Tibial artery (tissue), 4 donors: ENCODE data around the gene ZNF385B.

Experiments
- DNase-seq, 2 donors: peaks; one replicate each; pipeline ENCODE4 v3.0.0-alpha.2; 2019
- H3K27ac ChIP-seq, 2 donors: fragments of 200-600 bp; sonication (generic) in 1 of 2; 1 replicate in 1 of 2; 2 replicates in 1 of 2; pipeline ENCODE4 v1.5.1; 2018 to 2019; ENCODE audit warnings: mild to moderate bottlenecking in 1 of 2
- H3K27me3 ChIP-seq, 2 donors: fragments of 200-600 bp; sonication (generic) in 1 of 2; one replicate each; pipeline versions ENCODE4 v1.5.1 to v1.6.0; 2016 to 2019
- H3K36me3 ChIP-seq, 3 donors: fragments of 200-600 bp; sonication (generic) in 2 of 3; one replicate each; pipeline ENCODE4 v1.5.1; 2016 to 2019; ENCODE audit warnings: mild to moderate bottlenecking in 2 of 3
- H3K4me1 ChIP-seq, 4 donors: fragments of 200-600 bp; sonication (generic) in 2 of 4; 1 replicate in 3 of 4; 2 replicates in 1 of 4; pipeline ENCODE4 v1.5.1; 2016 to 2019
- H3K4me3 ChIP-seq, 2 donors: fragments of 200-600 bp; sonication (generic) in 1 of 2; 1 replicate in 1 of 2; 2 replicates in 1 of 2; pipeline ENCODE4 v1.5.1; 2018 to 2019; ENCODE audit warnings: mild to moderate bottlenecking in 2 of 2
- H3K9me3 ChIP-seq, 3 donors: fragments of 200-600 bp; sonication (generic) in 1 of 3; one replicate each; pipeline ENCODE4 v1.5.1; 2016 to 2019
- intact Hi-C: fragments of 100-400 bp; cut with DNase I; formaldehyde crosslinking; loops from one replicate; pipeline ENCODE4 v1.15.0; 2023; ENCODE audit warnings: low total_unique reads
- TF ChIP-seq, protein P1 (sequence below), 2 experiments: fragments of 200-600 bp in 1 of 2; fragments of 450-650 bp in 1 of 2; IDR thresholded peaks; one replicate each; pipeline ENCODE4 v1.5.1; 2017 to 2019; ENCODE audit warnings: antibody characterized with exemption in 2 of 2, mild to moderate bottlenecking in 1 of 2, moderate library complexity in 1 of 2

Gene ZNF385B

DNA sequence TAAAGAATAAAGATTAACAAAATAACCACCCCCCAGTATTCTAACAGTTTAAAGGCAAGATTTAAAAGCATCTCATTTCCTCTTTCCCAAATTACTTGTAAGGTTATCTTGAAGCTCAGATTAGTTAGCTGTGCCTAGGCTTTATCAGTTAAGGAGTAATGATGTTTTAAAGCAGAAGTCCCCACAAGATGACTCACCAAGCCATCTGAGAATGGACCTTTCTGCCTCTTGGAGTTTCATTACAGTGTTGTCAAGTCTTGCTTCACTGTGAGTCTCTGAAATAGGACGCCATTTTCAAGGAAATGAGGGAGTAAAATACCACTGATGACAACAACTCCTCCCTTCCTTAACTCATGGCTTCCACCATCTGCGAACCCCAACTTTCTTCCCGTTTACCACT, 35.9 kb downstream of the ZNF385B start:
- no peaks in the 10 kb centered on the region for H3K4me1 ChIP-seq
- H3K9me3 ChIP-seq: no peaks in the 10 kb centered on the region
- no peak overlapping the region for H3K4me3 ChIP-seq
- no peak overlapping the region for H3K27ac ChIP-seq
- TF ChIP-seq, protein P1, sequence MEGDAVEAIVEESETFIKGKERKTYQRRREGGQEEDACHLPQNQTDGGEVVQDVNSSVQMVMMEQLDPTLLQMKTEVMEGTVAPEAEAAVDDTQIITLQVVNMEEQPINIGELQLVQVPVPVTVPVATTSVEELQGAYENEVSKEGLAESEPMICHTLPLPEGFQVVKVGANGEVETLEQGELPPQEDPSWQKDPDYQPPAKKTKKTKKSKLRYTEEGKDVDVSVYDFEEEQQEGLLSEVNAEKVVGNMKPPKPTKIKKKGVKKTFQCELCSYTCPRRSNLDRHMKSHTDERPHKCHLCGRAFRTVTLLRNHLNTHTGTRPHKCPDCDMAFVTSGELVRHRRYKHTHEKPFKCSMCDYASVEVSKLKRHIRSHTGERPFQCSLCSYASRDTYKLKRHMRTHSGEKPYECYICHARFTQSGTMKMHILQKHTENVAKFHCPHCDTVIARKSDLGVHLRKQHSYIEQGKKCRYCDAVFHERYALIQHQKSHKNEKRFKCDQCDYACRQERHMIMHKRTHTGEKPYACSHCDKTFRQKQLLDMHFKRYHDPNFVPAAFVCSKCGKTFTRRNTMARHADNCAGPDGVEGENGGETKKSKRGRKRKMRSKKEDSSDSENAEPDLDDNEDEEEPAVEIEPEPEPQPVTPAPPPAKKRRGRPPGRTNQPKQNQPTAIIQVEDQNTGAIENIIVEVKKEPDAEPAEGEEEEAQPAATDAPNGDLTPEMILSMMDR (IDR thresholded peaks at IDR 0.05): no peak
- H3K27me3 ChIP-seq: no peaks in the 10 kb centered on the region
- intact Hi-C loops: no loop called here
- no peak for DNase-seq
- H3K36me3 ChIP-seq: no peaks in the 10 kb centered on the region

DNA sequence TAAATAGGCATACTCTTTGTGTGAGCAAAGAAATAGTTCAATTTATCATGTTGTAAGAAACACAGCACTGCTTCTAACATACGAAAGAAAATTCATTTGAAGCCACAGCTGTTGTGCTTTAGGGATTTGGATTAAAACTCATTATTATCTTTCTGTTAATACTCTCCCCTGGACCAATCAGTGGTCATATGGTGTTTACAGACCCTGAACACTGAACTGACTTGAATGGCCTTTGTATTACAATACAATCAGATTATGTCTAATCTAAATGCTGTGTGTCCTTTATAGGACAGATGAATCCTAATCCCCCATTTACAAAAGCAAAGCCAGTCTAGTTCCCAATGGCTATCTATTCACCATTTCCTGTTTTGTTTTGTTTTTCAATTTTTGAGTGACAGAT, 36.5 kb downstream of the ZNF385B start:
- no peaks in the 10 kb centered on the region for H3K4me1 ChIP-seq
- no peak overlapping the region for H3K4me3 ChIP-seq
- no peak overlapping the region for H3K27ac ChIP-seq
- TF ChIP-seq, protein P1 (IDR thresholded peaks at IDR 0.05): no peak
- no peaks in the 10 kb centered on the region for H3K36me3 ChIP-seq
- no peaks in the 10 kb centered on the region for H3K9me3 ChIP-seq
- intact Hi-C loops: no loop called here
- no peaks in the 10 kb centered on the region for H3K27me3 ChIP-seq
- DNase-seq: no peak

DNA sequence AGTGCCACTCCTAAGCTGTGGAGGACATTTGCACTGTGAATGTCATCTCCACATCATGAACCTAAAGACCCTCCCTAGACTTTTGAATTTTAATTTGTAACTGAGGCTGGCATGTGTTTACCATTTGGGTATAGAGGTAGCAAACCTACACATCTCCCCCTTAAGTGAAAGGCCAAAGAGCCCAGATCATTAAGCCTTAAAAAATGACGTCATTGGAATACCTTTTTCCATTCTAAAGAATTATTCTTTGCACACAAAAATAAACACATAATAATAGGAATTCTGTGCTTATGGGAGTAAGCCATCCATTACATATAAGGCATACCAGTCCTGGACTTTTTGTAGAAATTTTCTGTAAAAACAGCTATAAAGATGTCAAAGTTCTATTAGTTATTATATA, 38.9 kb downstream of the ZNF385B start:
- Histone ChIP-seq H3K4me1 (no peaks in the 10 kb centered on the region), H3K27me3 (no peaks in the 10 kb centered on the region), H3K27ac (no peak overlapping the region), H3K36me3 (no peaks in the 10 kb centered on the region), H3K9me3 (no peaks in the 10 kb centered on the region), H3K4me3 (no peak overlapping the region)
- DNase-seq: no peak
- intact Hi-C loops: no loop called here
- TF ChIP-seq, protein P1 (IDR thresholded peaks at IDR 0.05): no peak

DNA sequence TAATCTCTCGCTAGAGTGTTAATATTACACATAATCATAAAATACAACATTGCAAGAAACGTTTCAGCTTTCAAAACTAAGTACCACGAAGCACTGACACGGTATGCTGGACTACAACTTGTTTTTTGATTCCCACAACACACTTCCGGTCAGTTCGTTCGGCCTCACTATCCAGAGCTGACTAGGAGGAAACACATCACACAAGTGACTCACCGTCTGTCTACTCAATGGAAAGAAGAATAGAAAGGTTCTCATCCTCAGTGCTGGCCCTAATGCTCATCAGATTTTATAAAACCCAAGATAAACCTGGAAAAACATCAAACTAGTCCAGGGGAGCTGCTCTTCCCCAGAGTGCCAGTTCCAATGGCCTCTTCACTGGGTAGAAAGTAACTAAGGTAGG, 42.9 kb downstream of the ZNF385B start:
- Histone ChIP-seq H3K27me3 (no peaks in the 10 kb centered on the region), H3K4me3 (no peak overlapping the region), H3K9me3 (no peaks in the 10 kb centered on the region), H3K36me3 (no peaks in the 10 kb centered on the region), H3K4me1 (no peaks in the 10 kb centered on the region), H3K27ac (no peak overlapping the region)
- TF ChIP-seq, protein P1 (IDR thresholded peaks at IDR 0.05): no peak
- DNase-seq: no peak
- intact Hi-C loops: no loop called here

DNA sequence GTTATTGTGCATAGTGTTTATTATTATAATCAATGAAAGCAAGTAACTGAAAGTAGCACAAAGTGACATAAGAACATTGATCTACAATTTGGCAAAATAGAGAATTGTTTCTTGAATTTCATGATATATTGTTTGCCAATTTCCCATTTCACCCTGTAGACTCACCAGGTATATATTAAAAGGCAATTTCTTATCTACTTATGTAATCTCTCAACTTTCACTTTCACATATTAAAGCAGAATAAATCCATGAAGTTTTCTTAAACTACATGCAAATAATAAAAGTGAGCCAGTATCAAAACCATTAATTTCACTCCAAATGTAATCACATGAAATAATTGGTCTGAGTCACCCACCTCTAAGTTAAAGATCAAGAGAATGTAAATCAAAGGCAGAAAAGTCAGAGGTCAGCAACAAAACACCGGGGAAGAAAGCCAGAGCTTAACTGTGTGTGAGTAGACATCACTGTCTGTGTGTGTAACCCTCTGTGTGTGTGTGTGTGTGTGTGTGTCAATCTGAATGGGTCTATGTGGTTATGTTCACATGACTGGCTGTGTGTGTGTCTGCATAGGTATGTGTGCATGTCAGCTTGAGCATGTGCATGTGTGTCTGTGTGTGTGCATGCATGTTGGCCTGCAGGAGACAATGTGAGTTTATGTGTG, 44.1 kb downstream of the ZNF385B start:
- Histone ChIP-seq H3K4me3 (no peak overlapping the region), H3K27ac (no peak overlapping the region), H3K27me3 (no peaks in the 10 kb centered on the region), H3K36me3 (no peaks in the 10 kb centered on the region), H3K9me3 (no peaks in the 10 kb centered on the region), H3K4me1 (no peaks in the 10 kb centered on the region)
- TF ChIP-seq, protein P1 (IDR thresholded peaks at IDR 0.05): no peak
- no peak for DNase-seq
- intact Hi-C loops: no loop called here

DNA sequence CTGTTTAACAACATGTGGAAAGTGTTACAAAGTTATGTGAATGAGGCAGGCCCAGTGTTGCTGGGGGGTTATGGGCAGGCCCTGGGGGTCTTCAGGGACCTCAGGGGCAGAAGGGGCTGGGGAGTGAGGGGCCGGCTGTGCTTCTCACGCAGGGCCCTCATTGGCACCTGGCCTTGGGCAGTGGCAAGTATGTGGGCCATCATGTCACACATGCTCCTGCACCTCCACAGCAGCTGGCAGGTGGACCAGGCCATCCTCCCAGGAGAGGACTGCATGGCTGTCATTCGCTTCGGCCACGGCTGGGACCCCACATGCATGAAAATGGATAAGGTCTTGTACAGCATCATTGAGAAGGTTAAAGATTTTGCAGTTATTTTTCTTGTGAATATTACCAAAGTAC, 47.4 kb downstream of the ZNF385B start:
- Histone ChIP-seq H3K27ac (no peak overlapping the region), H3K36me3 (no peaks in the 10 kb centered on the region), H3K27me3 (no peaks in the 10 kb centered on the region), H3K4me3 (no peak overlapping the region), H3K9me3 (no peaks in the 10 kb centered on the region), H3K4me1 (no peaks in the 10 kb centered on the region)
- intact Hi-C loops: no loop called here
- TF ChIP-seq, protein P1 (IDR thresholded peaks at IDR 0.05): no peak
- DNase-seq: no peak
